GM12878 (cell line): ENCODE results near the gene EFTUD2. TPM values are rescaled to one million over a fixed set of nuclear protein-coding genes. Genes with fewer than 3 reads are reported as not detected.

Source experiments
- CEBPZ ChIP-seq: fragments of 150-350 bp; IDR thresholded peaks from 2 replicates; pipeline ENCODE4 v1.6.1; 2016; ENCODE audit warnings: low read depth, low read length
- MLLT1 ChIP-seq: fragments of 450-650 bp; IDR thresholded peaks from 2 replicates; pipeline ENCODE4 v1.6.1; 2016; ENCODE audit warnings: mild to moderate bottlenecking
- RFX5 ChIP-seq: IDR thresholded peaks from 2 replicates; pipeline ENCODE4 v1.6.1; 2011; ENCODE audit warnings: low read depth, low read length, improper control_type of control experiment
- SIX5 ChIP-seq: IDR thresholded peaks from 2 replicates; pipeline ENCODE4 v1.6.1; 2011; ENCODE audit warnings: mild to moderate bottlenecking, low read depth, low read length, moderate library complexity; ENCODE audit not compliant: severe bottlenecking
- SKIL ChIP-seq: fragments of 450-650 bp; IDR thresholded peaks from 2 replicates; pipeline ENCODE4 v1.6.1; 2017; ENCODE audit warnings: mild to moderate bottlenecking, low read depth, inconsistent platforms; ENCODE audit not compliant: poor library complexity, severe bottlenecking
- TARDBP ChIP-seq: IDR thresholded peaks from 2 replicates; pipeline ENCODE4 v1.6.1; 2016; ENCODE audit warnings: borderline replicate concordance
- polyA plus RNA-seq, 11 experiments: library from polyadenylated mRNA; depleted of rRNA in 4 of 11; unstranded in 6 of 11; stranded (reverse) in 5 of 11; fragments of >200 nt; fragmentation: Nextera tagmentation in 4 of 11; fragmentation: Illumina TruSeq in 1 of 11; extraction: Ambion mirVana in 4 of 11; extraction: Trizol in 1 of 11; gene quantifications; 1 replicate in 1 of 11; 2 replicates in 10 of 11; pipeline versions ENCODE4 v1.2.1 to v1.2.3, GENCODE V29; 2011 to 2016; ENCODE audit warnings: inconsistent platforms in 2 of 11, missing spikeins in 2 of 11, low read depth in 1 of 11
- total RNA-seq, 4 experiments: library from RNA; depleted of rRNA in 3 of 4; stranded (reverse); fragments of >200 nt in 3 of 4; fragmentation: Illumina TruSeq in 1 of 4; extraction: Trizol in 1 of 4; gene quantifications; 2 replicates each; pipeline versions ENCODE4 v1.2.1 to v1.2.3, GENCODE V29; 2013 to 2021

The EFTUD2 gene
- total and polyA plus RNA-seq, 10 of the 15 experiments (the other 5 are each of a cell fraction or from before 2014, with no cell fraction given) = 33.0 to 198 (median 126) TPM

- TF ChIP-seq CEBPZ (no peak), SIX5 (no peak), MLLT1 (0 out of 2 replicates have a peak, but pooled peaks have one; percentile 50), TARDBP (no peak), SKIL (no peak), RFX5 (no peak)
Measured at GRCh38 chr17:44828919-44829522, 70.2 kb downstream of the EFTUD2 start (continued).
